ENCODE measurements around the gene RAB9A. TPM values are rescaled to one million over a fixed set of nuclear protein-coding genes. Genes with fewer than 3 reads are reported as not detected.
"Not testable (repeated sequence)": the region's sequence is repeated elsewhere in the genome, so short reads cannot be mapped to it uniquely, and the experiment has no call there.

The RAB9A gene
- total RNA-seq, 1 donor from 2014 or later: 33.5 TPM

DNA sequence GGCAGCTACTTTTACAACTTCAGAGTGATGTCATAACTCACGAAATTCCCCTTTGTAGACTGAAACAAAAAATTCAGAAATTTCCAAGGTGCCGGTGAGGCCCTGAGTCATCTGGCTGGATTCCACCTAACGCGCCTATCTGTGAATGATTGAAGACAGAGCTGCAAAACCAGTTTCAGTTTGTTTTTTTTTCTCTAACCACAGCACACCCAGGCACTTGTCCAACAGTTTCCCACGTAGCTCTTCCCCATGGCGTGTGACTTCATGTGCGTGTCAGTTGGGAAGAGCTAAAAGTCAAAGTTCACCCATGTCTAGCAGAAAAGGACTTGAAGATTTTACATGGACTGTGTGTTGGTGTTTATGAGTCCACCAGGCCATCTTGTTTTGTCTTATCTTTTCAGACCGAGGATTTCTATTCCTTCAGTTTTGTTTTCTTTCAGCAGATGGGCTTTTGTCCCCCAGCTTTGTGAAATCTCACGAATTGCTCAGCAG is 19.6 kb upstream of the RAB9A start:
- no peak for DNase-seq (ENCODE audit: extremely low read depth, low read depth, low spot score)

DNA sequence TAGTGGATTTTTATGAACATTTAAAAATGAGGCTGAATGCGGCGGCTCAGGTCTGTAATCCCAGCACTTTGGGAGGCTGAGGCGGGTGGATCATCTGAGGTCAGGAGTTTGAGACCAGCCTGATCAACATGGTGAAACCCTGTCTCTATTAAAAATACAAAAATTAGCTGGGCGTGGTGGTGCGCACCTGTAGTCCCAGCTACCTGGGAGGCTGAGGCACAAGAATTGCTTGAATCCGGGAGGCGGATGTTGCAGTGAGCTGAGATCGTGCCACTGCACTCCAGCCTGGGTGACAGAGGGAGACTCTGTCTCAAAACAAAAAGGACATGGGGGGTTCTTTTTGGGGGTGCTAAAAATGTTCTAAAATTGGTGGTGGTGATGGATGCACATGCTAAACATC is 19.2 kb upstream of the RAB9A start:
- not testable (repeated sequence) for DNase-seq (ENCODE audit: extremely low read depth, low read depth, low spot score)

DNA sequence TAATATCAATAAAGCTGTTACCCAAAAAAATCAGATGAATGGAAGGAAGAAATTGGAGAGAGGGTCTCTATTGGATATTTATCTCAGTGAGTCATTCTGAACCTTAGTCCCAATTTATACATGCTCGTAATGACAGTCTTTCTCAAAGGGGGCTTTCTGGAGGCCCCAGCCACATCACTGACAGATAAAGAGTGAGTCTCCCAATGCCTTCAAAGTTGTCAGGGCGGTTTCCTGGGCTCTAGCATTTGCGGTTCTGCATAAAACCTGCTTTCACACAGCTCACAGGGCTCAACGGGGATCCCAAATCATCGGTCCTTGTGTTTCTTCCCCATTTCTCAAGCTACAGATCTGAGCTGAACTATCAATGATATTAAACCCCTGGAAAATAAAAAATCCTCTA is 18.7 kb upstream of the RAB9A start:
- DNase-seq (ENCODE audit: extremely low read depth, low read depth, low spot score): no peak

DNA sequence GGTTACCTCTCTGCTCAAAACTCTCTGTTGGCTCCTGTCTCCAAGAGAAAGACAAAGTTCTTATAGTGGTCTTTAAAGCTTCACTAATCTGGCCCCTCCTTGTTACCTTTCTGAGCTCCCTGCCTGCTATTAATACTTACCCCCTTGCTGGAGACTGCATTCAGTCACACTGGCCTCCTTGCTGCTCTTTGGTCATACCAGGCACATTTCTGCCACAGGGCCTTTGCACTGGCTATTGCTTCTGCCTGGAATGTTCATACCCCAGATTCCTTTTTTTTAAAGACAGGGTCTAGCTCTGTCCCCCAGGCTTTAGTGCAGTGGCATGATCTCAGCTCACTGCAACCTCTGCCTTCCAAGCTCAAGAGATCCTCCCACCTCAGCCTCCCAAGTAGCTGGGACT is 15.9 kb upstream of the RAB9A start:
- no peak for DNase-seq (ENCODE audit: extremely low read depth, low read depth, low spot score)

DNA sequence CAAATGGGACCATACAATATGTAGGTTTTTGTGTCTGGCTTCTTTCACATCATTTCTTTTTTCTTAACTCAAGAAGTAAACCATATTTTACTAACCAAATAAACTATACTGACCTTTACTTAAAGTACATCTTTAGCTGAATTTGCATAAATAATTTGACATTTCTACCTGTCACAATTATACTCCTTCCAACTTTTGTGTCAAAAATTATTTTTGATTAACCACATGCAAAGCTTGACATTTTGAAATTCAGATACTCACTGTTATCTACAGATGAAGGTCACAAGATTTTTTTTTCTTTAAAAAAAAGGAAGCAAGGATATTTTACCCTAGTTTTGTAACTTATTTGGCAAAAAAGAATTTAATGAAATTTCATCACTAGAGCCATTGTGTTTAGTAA is 12.0 kb upstream of the RAB9A start:
- no peak for DNase-seq (ENCODE audit: extremely low read depth, low read depth, low spot score)

DNA sequence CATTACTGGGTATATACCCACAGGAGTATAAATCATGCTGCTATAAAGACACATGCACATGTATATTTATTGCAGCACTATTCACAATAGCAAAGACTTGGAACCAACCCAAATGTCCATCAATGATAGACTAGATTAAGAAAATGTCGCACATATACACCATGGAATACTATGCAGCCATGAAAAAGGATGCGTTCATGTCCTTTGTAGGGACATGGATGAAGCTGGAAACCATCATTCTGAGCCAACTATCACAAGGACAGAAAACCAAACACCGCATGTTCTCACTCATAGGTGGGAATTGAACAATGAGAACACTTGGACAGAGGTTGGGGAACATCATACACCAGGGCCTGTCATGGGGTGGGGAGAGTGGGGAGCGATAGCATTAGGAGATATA is 9.2 kb upstream of the RAB9A start:
- not testable (repeated sequence) for DNase-seq (ENCODE audit: extremely low read depth, low read depth, low spot score)

DNA sequence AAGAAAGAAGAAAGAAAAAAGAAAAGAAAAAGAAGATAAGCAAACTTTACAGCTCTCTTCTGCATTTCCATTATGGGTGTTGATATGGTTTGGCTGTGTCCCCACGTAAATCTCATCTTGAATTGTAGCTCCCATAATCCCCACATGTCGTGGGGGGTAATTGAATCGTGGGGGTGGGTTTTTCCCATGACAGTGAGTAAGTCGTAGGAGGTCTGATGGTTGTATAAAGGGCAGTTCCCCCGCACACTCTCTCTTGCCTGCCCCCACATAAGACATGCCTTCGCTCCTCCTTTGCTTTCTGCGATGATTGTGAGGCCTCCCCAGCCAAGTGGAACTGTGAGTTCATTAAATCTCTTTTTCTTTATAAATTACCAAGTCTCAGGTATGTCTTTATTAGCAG is 7.3 kb upstream of the RAB9A start:
- no peak for DNase-seq (ENCODE audit: extremely low read depth, low read depth, low spot score)

DNA sequence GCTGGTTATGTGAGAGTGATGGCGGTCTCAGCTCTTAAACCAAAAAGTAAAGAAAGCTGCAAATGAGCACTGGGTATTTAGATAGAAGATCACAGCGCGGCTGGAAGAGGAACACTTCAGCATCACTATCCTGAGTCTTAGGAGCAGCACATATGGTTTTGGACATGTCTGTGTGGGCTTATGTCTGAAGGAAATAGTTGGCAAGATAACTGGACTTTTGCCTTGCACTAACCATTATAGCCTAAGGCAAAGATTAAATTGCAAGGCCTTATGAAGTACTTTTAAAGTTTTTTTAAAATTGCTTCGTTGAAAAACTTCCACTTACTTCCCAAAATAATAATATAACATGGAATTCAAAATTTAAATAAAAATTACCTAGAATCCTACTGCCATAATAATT is 4.6 kb upstream of the RAB9A start:
- DNase-seq (ENCODE audit: extremely low read depth, low read depth, low spot score): no peak

DNA sequence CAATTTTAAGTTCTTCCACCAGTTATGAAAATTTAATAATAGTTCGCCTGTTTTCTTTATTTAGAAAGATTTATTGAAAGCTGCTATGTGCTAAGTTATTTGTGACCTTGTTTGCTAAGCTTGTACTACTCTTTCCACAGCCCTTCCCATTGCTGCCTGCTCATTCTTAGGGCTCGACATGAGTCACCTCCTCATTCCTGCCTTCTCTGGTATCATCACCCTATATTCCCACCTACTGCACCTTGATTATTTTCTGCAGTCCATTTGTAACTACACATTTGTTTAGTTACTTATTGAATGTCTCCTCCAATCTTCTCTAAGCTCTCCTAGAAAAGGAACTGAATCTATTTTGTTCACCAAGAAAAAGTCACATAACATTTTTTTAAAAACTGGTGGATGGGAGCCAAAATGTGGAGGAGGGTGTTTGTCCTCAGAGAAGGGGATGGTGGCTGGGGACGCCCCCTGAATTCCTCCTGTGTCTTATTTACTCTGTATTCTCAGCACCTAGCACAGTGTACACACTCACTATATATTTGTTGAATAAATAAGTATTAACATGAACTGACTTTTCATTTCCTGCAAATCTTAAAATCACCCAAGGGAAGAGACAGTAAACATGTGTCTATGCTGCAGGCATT is 3.7 kb upstream of the RAB9A start:
- DNase-seq (ENCODE audit: extremely low read depth, low read depth, low spot score): no peak

DNA sequence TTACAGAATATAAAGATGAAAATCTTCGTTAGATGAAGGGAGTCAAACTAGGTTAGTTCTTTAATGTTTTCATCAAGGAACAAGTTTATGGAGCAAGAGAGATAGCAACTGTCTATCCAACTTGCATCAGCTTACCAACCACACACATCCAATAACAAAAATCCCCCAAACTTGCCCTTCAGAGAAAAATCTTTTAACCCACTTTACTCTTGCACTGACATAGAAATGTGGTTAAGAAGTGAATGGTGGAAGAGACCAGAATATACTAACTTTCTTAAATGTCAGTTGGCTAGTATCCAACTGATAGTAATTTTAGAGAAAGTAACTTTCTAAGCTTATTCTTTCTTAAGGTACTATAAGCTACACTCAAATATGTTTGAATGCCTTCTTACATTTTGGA is 1.7 kb upstream of the RAB9A start:
- DNase-seq (ENCODE audit: extremely low read depth, low read depth, low spot score): no peak

DNA sequence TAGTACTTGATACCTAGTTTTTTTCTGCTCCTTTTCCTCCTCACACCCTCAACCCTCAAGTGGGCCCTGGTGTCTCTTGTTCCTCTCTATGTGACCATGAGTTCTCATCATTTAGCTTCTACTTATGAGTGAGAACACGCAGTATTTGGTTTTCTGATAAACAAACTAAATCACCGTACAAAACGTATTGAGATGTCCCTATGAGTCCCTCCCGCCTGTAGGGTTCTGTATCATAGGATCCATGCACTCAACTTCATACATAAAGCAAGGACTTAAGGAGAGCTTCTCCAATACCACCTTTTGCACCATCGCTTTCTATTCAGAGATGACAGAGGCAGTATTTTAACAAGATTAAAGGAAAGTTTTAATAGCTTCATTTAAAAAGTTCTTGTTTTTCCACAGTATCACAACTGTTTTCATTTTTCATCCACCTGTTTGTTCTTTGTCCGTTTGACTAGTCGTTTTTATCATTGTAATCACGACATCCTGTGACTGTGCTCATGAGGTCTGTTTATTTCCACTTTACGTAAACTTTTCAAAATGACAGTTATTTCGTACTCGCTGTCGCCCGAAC is 457 bp upstream of the RAB9A start:
- DNase-seq (ENCODE audit: extremely low read depth, low read depth, low spot score): no peak

DNA sequence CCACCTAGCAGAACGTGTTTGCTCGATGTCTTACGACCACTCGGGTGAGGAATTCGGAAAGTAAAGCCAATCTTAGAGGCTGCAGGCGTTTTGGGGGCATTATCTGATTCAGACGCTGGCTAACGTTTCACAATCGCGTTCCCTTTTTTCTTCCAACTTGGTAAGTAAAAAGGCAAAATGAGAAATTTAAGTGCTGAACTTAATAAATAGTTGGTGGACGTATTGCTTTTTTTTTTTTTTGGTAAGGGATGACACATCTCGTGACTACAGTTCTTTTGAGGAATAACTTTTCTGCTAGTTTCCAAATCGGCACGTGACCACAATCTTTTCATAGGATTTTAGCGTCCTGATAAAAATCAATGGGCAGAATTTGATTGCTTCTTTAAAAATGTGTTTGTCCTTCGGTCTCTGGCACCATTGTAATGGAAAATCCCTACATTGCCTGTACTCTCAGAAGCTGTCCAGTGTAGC is 848 bp downstream of the RAB9A start:
- no peak for DNase-seq (ENCODE audit: extremely low read depth, low read depth, low spot score)

DNA sequence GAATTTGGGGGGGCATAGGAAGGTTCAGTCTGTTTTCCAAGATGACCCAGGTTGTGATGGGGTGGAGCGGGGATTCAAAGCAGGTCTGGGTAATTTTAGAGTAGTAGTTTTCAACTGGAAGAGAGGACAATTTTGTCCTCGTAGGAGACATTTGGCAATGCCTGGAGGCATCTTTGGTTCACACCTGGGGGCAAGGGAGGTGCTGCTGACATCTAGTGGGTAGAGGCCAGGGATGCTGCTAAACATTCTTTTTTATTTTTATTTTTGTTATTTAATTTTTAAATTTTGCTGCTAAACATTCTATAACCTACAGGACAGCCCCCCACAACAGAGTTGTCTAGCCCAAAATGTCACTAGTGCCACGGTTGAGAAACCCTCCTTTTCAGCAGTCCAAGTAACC is 1.9 kb downstream of the RAB9A start:
- no peak for DNase-seq (ENCODE audit: extremely low read depth, low read depth, low spot score)

DNA sequence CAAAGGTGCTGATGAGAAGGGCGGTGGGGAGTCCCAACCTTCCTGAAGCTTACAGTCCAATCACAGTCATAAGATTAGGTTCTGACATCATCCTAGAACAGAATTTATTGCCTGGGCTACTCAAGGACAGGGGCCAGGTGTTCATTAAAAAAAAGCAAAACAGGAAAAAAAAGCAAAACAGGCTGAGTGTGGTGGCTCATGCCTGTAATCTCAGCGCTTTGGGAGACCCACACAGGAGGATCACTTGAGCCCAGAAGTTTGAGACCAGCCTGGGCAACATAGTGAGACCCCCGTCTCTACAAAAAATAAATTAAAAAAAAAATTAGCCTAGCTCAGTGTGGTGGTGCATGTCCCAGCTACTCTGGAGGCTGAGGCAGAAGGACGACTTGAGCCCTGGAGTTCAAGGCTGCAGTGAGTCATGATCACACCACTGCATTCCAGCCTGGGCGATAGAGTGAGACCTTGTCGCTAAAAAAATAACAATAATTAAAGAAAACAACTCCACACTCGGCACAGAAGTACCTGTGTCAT is 3.0 kb downstream of the RAB9A start:
- no peak for DNase-seq (ENCODE audit: extremely low read depth, low read depth, low spot score)

DNA sequence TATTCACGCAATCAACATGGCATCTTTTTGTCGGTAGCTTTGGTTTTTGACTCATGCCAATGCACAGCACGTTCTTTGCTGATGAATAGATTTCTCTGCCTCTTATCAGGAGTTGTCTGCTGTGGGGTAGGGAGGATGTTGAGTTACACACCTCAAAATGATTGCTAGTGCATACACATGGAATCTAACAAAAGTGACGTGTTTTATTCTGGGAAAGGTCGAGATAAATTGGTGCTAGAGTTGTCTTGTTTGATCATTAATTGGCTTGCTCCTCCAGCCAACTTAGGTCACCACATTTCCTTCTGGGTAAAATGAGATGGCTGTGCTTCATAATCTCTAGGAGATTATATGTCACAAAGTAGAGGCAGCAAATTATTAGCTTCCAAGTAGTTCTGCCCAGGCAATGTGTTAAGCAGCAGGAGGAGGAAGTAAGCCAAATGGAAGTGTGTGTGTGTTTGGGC is 3.9 kb downstream of the RAB9A start:
- DNase-seq (ENCODE audit: extremely low read depth, low read depth, low spot score): no peak

DNA sequence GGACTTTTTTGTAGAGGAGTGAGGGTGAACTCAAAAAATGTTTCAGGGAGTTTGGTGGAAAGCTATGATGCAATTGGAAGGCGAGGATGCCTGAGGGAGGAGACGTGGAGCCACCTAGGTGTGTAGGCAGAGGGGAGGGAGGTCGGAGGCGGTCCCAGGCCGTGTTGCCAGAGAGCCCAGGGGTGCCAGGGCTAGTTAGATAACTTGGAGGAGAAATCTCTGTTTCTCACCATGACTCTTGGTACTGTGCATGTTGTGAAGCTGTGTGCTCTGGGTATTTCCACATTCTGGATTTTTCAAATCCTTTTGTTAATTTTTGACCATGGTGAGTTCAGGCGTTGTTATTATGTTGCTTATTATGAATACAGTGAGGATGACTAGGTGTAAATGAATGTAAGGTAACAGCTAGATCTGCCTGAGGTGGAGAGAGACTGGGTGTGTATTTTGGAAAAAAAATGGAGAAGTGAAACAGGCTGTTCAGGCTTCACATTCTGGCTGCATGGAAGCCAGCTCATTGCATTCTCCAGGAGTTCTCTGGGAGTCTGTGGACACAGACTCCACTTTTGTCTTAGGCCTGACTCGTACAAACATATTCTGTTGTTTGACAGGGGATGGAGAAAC is 4.5 kb downstream of the RAB9A start:
- no peak for DNase-seq (ENCODE audit: extremely low read depth, low read depth, low spot score)

DNA sequence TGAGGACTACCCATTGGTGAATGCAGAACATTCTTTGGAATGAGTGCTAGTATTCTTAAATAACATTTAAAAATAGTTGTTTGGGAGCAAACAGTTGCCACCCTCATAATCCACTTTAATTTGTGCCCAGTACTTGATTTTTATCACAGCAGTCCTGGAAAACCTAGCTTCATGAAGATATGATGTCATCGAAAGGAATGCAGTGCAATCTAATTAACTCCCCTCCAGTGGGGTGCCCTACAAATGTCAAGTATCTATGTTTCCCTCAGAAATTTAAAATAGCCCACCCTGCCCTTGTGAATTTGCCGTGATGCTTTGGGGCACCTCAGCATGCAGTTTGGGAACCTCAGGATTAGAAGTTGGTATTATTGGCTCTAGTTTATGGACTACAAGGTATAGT is 5.4 kb downstream of the RAB9A start:
- DNase-seq (ENCODE audit: extremely low read depth, low read depth, low spot score): no peak

DNA sequence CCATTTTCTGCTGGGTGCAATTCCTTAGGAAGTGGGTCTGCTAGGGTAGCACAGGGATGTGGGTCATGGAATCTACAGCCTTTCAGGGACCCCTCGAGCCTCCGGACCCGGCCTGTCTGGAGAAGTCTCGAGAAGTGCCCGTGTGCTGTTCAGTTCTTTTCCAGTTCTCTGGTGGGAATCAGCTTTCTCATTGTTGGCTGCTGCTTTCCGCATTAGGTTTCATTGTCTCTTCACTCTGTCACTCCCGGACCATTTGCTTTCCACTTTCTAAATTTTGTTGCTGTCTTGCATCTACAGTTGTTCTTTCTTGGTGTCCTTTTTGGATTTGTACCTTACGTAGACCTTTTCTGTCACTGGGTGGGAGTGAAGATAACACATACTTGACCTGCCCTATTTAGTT is 6.1 kb downstream of the RAB9A start:
- DNase-seq (ENCODE audit: extremely low read depth, low read depth, low spot score): no peak

DNA sequence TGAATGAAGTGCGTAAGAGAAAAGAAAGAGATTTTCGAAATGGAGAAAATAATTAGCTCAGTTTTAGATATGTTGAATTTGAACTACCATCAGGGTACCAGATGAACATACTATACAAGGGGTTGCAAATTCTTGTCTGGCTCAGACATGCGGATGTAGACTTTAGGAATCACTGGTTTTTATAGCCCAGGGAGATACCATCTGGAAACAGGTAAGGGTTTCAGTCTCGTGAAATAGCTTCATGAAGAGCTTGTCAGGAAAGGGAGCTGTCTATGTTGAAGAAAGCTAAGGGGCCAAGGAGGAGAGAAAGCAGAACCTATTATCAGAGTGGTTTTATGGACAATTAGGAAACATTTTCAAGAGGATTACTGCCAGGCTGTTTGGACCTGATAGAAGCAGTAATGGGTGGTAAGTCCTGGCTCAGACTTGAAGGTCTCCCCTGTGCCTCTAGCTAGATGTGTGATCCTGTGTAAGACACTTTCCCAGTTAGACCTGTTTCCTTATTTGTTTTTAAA is 6.7 kb downstream of the RAB9A start:
- DNase-seq (ENCODE audit: extremely low read depth, low read depth, low spot score): no peak

DNA sequence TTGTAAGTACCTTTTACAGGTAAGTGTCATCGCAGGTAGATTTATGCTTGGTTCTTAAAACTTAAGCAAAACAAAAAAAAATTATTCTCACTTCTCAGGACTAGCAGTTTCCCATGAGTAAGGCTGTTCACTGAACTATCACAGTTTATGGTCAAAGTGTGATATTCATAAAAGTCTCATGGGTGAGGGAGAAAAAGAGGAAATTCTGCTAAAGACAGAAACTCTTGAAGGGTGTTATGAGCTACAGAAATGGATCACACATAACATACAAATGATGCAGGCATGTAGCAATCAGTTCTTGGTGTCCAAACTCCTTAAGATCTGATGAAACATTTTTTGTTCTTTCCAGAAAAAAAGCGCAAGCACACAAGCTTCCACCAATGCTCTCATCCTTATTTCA is 8.5 kb downstream of the RAB9A start:
- no peak for DNase-seq (ENCODE audit: extremely low read depth, low read depth, low spot score)

DNA sequence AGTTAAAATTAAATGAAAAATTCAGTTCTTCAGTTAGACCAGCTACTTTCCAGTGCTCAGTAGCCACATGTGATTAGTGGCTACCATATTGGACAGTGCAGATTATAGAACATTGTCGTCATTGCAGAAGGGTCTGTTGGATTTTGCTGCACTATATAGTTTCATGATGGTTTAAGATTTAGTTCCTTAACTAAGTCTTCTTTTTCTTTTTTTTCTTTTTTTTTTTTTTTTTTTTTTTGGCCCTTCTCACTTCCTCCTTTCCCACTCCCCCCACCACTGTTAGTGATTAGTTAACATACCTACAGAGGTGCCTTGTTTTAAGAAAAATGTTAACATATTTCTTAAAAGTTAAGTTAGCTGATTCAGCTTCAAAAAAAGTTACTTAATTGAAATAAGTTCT is 9.0 kb downstream of the RAB9A start:
- DNase-seq (ENCODE audit: extremely low read depth, low read depth, low spot score): no peak

DNA sequence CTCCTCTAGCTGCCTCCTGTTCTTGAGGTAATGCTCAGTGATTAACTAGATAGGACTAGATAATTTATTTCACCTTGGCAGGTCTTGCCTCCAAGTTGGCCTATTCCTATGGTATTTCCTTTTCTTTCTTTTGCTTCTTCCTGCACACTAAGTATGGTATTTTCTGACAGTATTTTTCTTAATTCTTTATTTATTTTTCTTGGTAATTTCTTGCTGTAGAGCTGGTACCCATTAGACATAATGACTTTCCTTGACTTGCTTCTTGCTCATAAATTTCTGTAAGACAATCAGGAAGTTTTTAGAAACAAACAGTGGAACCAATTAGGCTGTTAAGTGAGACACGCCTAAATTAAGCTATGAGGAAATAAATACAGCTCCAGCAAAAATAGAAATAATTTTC is 9.5 kb downstream of the RAB9A start:
- no peak for DNase-seq (ENCODE audit: extremely low read depth, low read depth, low spot score)

Data from glomerular endothelial cell (primary cell).